ENCODE measurements around the gene RPL3. TPM values are rescaled to one million over a fixed set of nuclear protein-coding genes. Genes with fewer than 3 reads are reported as not detected.

Gene RPL3
- total and polyA plus RNA-seq, 2 of the 4 experiments (the other 2 are of a cell fraction), result 2,871 to 3,312 TPM

DNA sequence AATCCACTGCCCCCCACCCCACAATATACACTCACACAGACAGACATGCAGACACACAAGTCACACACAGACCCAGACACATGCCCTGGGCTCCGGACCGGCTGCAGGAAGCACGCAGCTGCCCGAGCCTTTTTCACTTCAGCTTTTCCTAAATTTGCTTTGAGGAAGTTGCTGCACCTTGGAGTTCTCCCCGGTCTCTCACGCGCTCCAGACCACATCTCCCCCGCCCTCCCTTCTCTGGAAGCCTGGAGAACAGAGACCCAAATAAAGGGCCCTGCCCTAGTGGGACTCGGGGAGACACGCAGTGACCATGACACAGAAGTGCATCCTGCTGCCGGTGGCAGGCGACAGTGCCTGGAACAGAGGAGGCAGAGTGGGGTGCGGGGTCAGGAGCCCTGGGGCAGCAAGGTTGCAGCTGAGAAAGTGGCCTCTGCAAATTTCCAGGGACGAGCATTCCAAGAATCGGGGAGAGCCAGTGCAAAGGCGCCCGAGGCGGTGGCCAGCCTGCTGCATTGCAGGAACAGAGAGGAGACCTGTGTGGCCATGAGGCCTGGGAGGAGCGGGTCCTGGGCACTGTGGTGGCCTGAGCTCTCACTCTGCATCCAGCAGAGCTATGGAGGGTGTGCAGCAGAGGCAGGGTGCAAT lies 19.1 kb downstream of the RPL3 start:
- H3K9me1 ChIP-seq (ENCODE audit: insufficient read depth, low read length), result no peaks in the 10 kb centered on the region
- H3K4me2 ChIP-seq (ENCODE audit: low read depth, low read length), result no peak overlapping the region
- POLR2A ChIA-PET (ENCODE audit: unreplicated experiment), result interaction anchor here (0.5 kb wide), 1 partner anchor 72 kb away, joined by 4 read pairs; no protein-coding TSS in a partner anchor
- H3K9ac ChIP-seq (ENCODE audit: low read depth, low read length), result peak overlapping the region; percentile 8; the same call in 1 of the 2 replicates
- no peaks in the 10 kb centered on the region for H3K36me3 ChIP-seq (ENCODE audit: control insufficient read depth, insufficient read depth, low read length)
- H3K9me3 ChIP-seq (ENCODE audit: control insufficient read depth, insufficient read depth, low read length), result no peaks in the 10 kb centered on the region
- H2BK15ac ChIP-seq (ENCODE audit: low read depth, low read length), result no peak overlapping the region
- DNase-seq (no peak), ATAC-seq (ENCODE audit: low read depth) (0 out of 2 replicates have a peak, but pooled peaks have one; percentile 24)
- no peak overlapping the region for H2BK20ac ChIP-seq (ENCODE audit: low read depth, low read length)
- H3K56ac ChIP-seq (ENCODE audit: extremely low read depth, insufficient read depth, low read length), result peak overlapping the region; percentile 12; the same call in 1 of the 2 replicates
- no peak overlapping the region; the same call in 1 of the 2 replicates for H4K5ac ChIP-seq (ENCODE audit: low read depth, low read length)
- no peak overlapping the region for H2AK9ac ChIP-seq (replicated peaks; ENCODE audit: low read depth, low read length, poor library complexity)
- dilution Hi-C loops (cut with HindIII; ENCODE audit: low sequenced_read_pairs, unreplicated experiment) (no loop called here), in situ Hi-C loops (cut with MboI; ENCODE audit: low sequenced_read_pairs) (loop anchor here (10.0 kb wide), 1 partner anchor 436 kb away; no protein-coding TSS in a partner anchor), intact Hi-C loops (cut with micrococcal nuclease) (no loop called here)
- CTCF ChIA-PET, result interaction anchor here (0.7 to 1.1 kb wide), 3 partner anchors 9 to 19 kb away, joined by 3 to 6 read pairs (median 3); partner anchors contain the start of gene RPL3
- 0 out of 2 replicates have a peak overlapping the region, but pooled peaks have one; percentile 7 for H2AK5ac ChIP-seq (ENCODE audit: low read depth, low read length)
- H3K23ac ChIP-seq (ENCODE audit: low read depth, low read length), result no peak overlapping the region
- no peak overlapping the region for H4K91ac ChIP-seq (ENCODE audit: insufficient read depth, low read depth, low read length)
- 44% methylated on average over 7 of the region's 19 CpGs; no CpG with 5 or more reads in 1 of the 2 experiments for WGBS, 2 experiments (ENCODE audit: extremely low coverage in 2 of 2, insufficient read length in 1 of 2)
- H3K4me3 ChIP-seq (ENCODE audit: insufficient read depth, low read depth, low read length), result no peak overlapping the region
- peak overlapping the region; percentile 67 for H2AFZ ChIP-seq (replicated peaks; ENCODE audit: low read length, poor library complexity)
- no peak for TF ChIP-seq RFX5 (IDR thresholded peaks at IDR 0.05; ENCODE audit: low read depth, low read length)
- no TSS peak for BruUV-seq (replicated peaks)
- no peak overlapping the region; a peak in 1 of 4 replicates for H4K8ac ChIP-seq (ENCODE audit: low read depth in 2 of 2, low read length in 2 of 2)
- no peak overlapping the region for H3K27ac ChIP-seq (ENCODE audit: insufficient read depth, low read length)
- H3K27me3 ChIP-seq (ENCODE audit: control insufficient read depth, insufficient read depth, low read length), result no peaks in the 10 kb centered on the region
- no peak overlapping the region for H2BK5ac ChIP-seq (ENCODE audit: low read depth, low read length, poor library complexity, severe bottlenecking)
- no peak overlapping the region for H3K14ac ChIP-seq (replicated peaks; ENCODE audit: low read depth, low read length)
- 0 out of 2 replicates have a peak overlapping the region, but pooled peaks have one; percentile 31 for H2BK120ac ChIP-seq (ENCODE audit: low read depth, low read length)
- H3K4ac ChIP-seq (ENCODE audit: low read depth, low read length), result peak overlapping the region; percentile 4; the same call in 1 of the 2 replicates
- H4K20me1 ChIP-seq (ENCODE audit: insufficient read depth, low read length), result no peaks in the 10 kb centered on the region; the same call in 1 of the 2 replicates
- H3K18ac ChIP-seq (ENCODE audit: low read depth, low read length), result no peak overlapping the region
- H3K79me1 ChIP-seq (ENCODE audit: low read depth in 1 of 2, low read length in 2 of 2), result no peaks in the 10 kb centered on the region
- H3K4me1 ChIP-seq (ENCODE audit: control insufficient read depth, insufficient read depth, low read length), result peaks cover 13% of the 10 kb centered on the region

Measured in IMR-90 (cell line).